ENCODE measurements around the gene COL5A2.

COL5A2 gene

GRCh38 chr2:189179570-189179950, at the start of gene COL5A2:
COL5A2 (minus strand) TSS chr2:189179761; CDS start chr2:189179604, 157 bp downstream.
- DNase-seq: no peak

- no peak for DNase-seq
Measured at GRCh38 chr2:189226017-189226416, 46.5 kb upstream of the COL5A2 start.

DNA sequence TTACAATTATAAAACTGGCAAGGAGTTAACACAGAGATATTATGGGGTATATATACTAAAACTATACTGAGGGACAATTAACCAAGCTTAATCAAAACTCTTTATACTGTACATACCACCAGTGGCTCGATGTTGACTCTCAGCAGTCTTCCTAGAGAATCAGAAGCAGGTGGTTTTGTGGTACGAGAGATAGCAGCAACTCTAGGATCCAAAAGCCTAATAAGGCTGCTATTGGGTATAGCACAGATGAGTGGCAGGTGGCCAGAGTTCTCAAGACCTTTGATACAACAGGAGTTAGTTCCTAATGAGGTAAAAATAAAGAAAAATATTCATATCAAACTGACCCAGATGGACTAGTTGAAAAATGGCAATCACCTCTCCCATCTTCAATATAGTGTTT, 45.5 kb upstream of the COL5A2 start:
- DNase-seq: no peak

DNA sequence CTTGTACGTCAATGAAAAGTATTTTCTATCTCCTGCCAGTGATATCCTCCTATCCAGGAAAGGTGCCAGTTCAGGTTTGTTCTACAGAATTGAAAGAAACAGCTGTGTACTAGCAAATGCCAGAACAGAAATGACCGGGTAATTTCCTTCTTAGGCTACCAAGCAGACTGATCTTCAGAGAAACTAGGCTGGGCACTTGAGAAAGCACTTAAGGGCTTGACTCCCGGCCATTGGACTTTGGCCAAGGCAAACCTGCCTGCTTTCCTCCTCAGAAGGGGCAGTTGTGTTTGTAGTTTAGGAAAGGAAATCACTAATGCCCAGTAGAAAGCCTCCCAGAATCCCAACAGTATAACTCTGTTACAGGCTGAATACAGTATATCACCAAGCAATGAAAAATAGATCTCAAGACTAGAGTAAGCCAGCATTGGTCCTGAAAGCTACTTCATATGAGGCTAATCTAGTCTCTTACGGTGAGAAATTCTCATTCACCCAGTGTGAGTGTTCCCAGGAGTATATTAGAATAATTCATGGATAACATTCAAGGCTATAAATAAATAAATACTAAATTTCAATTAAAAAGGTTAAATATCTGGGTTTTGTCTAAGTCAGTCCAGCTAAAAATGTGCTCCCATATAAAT, 43.0 kb upstream of the COL5A2 start:
- DNase-seq: peak in 1 of 56 donors; percentile 3

- DNase-seq: no peak
Measured at GRCh38 chr2:189221811-189222467, 42.4 kb upstream of the COL5A2 start.

- no peak for DNase-seq
Measured at GRCh38 chr2:189218236-189218635, 38.7 kb upstream of the COL5A2 start.

DNA sequence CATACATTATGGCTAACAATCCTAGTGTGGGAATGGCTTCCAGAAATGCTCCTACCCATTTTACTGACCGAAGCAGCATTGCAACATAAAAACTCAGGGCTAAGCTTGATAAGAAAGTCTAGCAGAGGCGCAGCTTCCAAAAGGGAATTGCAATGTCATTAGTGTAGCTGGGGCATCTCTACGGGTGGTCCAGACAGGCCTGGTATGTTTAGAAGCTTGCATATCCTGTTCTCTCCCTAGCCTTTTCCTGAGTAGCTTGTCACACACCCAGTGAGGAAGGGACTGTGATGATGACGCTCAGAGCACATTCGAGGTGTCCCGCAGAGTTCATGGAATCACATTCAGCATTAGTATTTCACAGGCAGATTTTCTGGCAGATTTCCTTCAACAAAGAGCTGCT, 38.0 kb upstream of the COL5A2 start:
- no peak for DNase-seq

DNA sequence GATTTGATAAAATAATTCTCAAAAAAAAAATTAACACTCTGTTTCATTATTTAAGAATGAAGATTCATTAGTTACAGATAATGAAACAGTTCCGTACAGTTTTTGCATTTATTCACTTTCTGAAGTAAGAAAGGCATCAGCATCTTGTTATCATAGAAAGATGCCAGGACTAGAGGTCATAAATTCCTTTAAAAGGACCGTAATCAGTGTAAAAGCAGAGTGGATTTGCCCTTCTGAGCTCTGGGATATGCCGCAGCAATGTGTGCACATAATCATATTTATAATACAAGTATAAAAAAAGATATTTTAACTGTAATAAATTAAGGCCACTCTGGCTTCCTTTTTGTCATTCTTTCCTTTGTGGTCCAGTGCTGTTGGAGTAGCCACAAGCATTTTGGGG, 37.5 kb upstream of the COL5A2 start:
- no peak for DNase-seq

- DNase-seq: no peak
Measured at GRCh38 chr2:189214484-189214883, 34.9 kb upstream of the COL5A2 start.

DNA sequence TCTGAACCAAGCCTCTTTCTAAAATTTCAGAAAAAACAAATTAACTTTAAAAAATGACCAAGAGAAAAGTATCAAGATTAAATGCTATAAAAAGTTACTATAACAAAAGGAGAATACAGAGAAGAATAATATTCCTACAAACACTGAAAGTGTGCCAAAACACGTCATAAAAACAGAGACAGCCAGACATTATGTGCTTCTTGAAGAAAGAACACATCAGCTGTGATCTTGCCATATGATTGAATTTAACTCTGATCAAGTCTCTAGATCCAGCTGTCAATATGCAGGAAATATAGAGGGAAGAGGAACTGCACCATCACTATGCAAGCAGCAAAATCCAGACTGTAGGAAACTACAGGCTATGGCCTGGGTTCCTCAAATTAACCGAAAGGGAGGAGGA, 33.7 kb upstream of the COL5A2 start:
- no peak for DNase-seq

- DNase-seq: peak in 1 of 56 donors; percentile 12
Measured at GRCh38 chr2:189210250-189211087, 30.9 kb upstream of the COL5A2 start.

- no peak for DNase-seq
Measured at GRCh38 chr2:189208254-189208653, 28.7 kb upstream of the COL5A2 start.

DNA sequence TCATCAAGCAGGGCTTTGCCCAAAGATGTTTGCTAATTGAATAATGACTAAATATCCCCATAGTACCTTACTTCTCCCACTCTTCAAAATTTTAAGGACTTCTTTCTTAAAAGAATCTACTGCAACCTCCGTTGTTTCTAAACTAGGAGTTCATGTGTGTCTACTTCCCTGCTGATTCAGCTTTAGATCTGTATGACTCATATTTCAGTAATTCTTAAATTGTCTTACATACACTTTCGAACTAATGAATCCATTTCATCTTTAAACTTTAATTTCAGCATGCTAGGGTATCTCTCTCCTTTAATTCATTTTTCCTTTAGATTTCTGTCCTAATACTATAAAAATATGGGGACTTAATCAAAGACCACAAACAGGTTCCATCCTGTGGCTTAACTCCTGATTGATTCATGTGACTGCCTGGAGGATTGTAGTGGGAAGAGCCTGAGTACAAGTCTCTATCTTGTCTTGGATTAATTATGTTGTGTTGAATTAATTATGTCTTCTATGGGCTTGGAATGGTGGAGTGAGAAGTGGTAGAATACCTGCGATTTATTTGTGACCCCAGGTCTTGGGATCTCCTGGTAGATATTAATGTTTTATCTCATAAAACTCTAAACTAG, 24.9 kb upstream of the COL5A2 start:
- no peak for DNase-seq

GRCh38 chr2:189203177-189203799, 23.7 kb upstream of the COL5A2 start:
- DNase-seq: no peak

- DNase-seq: no peak
Measured at GRCh38 chr2:189199797-189200196, 20.2 kb upstream of the COL5A2 start.

GRCh38 chr2:189192766-189193165, 13.2 kb upstream of the COL5A2 start:
- DNase-seq: no peak

DNA sequence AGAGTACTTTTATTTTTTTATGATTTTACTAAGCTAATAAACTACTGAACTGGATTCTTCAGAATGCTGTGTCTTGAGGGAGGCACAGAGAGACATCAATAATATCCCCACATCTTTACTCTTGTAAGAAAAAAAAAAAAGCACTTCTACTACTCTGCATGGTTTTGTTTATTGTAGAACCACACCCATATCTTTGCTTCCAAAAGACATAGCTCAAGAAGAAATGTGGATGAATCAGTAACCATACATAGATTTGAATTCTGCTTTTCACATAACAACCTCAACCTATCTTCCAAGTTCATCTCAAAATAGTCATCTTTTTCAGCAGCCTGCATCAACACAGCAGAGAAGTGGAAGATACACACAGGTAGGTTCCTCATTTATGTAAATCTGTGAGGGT, 12.2 kb upstream of the COL5A2 start:
- DNase-seq: no peak

DNA sequence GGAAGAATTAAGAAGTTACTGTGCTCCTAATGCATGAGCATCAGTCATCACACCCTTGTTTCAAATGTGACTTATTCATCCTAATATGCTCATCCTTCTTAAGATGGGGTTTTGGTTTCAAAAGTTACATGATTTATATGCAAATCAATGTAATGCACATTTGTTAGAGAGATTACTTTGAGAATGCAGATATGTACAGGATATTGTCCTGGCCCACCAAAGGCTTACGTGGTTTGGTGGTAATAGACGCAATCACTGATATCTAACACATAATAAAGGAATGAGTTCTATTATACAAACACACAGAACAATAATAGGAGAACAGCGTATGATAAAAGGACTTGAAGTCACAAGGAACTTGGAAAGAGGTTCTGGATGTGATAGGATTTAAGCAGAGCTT, 11.1 kb upstream of the COL5A2 start:
- no peak for DNase-seq

DNA sequence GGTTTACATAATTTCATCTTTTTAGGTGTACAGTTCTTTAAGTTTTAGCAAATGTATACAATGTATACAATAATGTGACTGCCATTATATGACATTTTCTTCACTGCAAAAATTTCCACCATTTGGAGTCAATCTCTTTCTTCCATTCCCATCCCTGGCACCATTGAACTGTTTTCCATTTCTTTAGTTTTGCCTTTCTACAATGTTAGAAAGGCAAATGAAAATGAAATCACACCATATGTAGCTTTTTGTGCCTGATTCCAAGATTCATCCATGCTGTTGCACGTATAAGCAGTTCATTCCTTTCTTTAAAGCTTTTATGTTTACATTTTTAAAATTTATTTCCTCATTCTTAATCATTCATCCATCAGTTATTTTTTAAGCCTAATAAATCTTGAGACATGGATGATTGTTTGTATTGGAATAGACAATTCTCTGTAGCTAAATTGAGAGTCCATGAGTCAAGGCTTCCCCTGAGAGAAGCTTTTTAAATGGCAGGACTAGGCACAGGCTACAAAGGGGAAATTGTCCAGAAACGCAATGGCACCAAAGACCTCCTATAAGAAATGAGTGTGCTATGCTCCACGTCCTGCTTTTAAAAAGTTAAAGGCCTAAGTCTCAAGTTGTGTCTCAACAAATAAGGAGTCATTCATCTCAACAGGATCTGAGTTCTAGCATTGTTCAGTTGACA, 8.7 kb upstream of the COL5A2 start:
- no peak for DNase-seq

DNA sequence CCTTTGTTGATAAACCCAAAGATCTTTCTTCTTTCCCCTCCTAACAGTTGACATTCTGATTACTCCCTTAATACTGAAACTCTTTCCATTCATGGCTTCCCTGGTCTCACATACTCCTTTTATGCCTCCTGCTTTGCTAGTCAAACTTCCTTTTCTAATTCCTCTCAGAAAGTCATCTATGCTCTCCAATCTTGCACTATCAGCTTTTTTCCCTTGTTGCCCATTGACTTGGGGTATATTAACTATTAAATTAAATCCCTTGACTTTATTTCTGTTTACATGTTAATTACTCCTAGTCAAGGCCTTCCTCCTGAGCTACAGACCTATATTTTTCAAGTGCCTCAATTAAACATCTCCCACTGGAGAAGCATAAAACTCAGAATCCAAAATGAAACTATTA, 3.6 kb upstream of the COL5A2 start:
- no peak for DNase-seq

DNA sequence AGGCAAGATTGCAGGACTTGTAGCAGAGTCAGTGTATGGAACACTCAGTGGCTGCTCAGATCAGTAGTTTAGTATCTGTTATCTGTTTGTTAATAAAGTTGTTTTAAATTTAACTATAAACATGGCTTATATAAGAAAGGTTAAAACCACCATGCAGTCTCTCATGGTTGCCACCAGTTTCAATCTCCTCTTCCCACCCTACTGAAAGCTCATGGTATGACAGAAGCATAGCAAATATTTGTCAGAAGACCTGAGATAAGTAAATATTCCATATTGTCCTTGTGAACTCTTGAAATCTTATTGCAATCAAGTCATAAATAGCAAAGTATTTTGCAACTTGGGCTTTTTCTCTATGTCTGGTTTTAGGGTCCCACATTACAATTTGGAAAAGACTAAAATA, 2.1 kb upstream of the COL5A2 start:
- DNase-seq: no peak
